HepG2 (cell line): ENCODE data around the gene CKS1B. TPM values are rescaled to one million over a fixed set of nuclear protein-coding genes. Genes with fewer than 3 reads are reported as not detected.
"Not testable (repeated sequence)": the region's sequence is repeated elsewhere in the genome, so short reads cannot be mapped to it uniquely, and the experiment has no call there.

ENCODE experiments used
- ATAC-seq: fragments of 200-7000 bp; cut with Tn5 transposase; 3 replicates; pipeline ENCODE4 v1.9.1; 2020; ENCODE audit warnings: mild to moderate bottlenecking, moderate library complexity
- BruUV-seq: library from RNA; stranded (reverse); fragments of 400-500 nt; replicated peaks from 2 replicates; lab custom pipeline; 2021; lab: Mats Ljungman, UMichigan
- CTCF ChIA-PET: fragments of 300-600 bp; formaldehyde crosslinking; extraction: SDS; loops from one replicate; lab custom pipeline; 2021; ENCODE audit warnings: low total read pairs, inconsistent platforms, low intra/inter-chr PET ratio; lab: Yijun Ruan, JAX
- POLR2A ChIA-PET: fragments of 350-600 bp; sonication (Branson Sonifier 250); formaldehyde crosslinking; loops from one replicate; lab custom pipeline; 2020; ENCODE audit warnings: antibody characterized with exemption, inconsistent platforms; lab: Yijun Ruan, JAX
- DNase-seq: peaks from one replicate; pipeline ENCODE4 v3.0.0-alpha.2; 2015; ENCODE audit warnings: low spot score
- FAIRE-seq: peaks from 3 replicates; lab custom pipeline; 2011; peaks lifted over from hg19 to GRCh38; lab: Jason Lieb, UNC
- H2AFZ ChIP-seq: one replicate; pipeline ENCODE4 v1.6.1; 2011; ENCODE audit warnings: low read length, inconsistent platforms
- H3K27ac ChIP-seq: fragments of 300-600 bp; 3 replicates; pipeline ENCODE4 v1.8.0; 2011; ENCODE audit warnings: mixed run types, mild to moderate bottlenecking, mixed read lengths, low read length, inconsistent platforms; ENCODE audit not compliant: insufficient read depth; ENCODE audit errors: extremely low read length
- H3K27me3 ChIP-seq, 2 experiments: fragments of 200-600 bp in 1 of 2; 2 replicates in 1 of 2; 3 replicates in 1 of 2; pipeline versions ENCODE4 v1.6.0 to v1.8.0; 2011; ENCODE audit warnings: low read length in 2 of 2, mild to moderate bottlenecking in 2 of 2, moderate library complexity in 2 of 2, inconsistent platforms in 1 of 2; ENCODE audit not compliant: insufficient read depth in 2 of 2, control insufficient read depth in 1 of 2
- H3K36me3 ChIP-seq, 2 experiments: fragments of 200-600 bp in 1 of 2; replicated peaks in 1 of 2; 2 replicates in 1 of 2; 3 replicates in 1 of 2; pipeline versions ENCODE4 v1.5.1 to v1.8.0; 2011; ENCODE audit warnings: low read length in 2 of 2, inconsistent platforms in 1 of 2; ENCODE audit not compliant: insufficient read depth in 2 of 2, control insufficient read depth in 1 of 2
- H3K4me1 ChIP-seq: 2 replicates; pipeline ENCODE4 v1.5.1; 2012; ENCODE audit warnings: low read length, inconsistent platforms; ENCODE audit not compliant: insufficient read depth
- H3K4me2 ChIP-seq: 2 replicates; pipeline ENCODE4 v1.6.0; 2011; ENCODE audit warnings: low read depth, low read length, inconsistent platforms
- H3K4me3 ChIP-seq, 3 experiments: fragments of 200-600 bp in 1 of 3; sonication (generic), shearing (Covaris generic) in 1 of 3; replicated peaks in 1 of 3; 2 replicates each; pipeline ENCODE4 v1.5.1; 2011 to 2016; ENCODE audit warnings: low read length in 3 of 3, inconsistent platforms in 2 of 3, low read depth in 2 of 3, mild to moderate bottlenecking in 2 of 3, control low read depth in 1 of 3, mixed read lengths in 1 of 3; ENCODE audit not compliant: insufficient read depth in 1 of 3
- H3K79me2 ChIP-seq: one replicate; pipeline ENCODE4 v1.6.1; 2011; ENCODE audit warnings: low read length, inconsistent platforms; ENCODE audit not compliant: insufficient read depth
- H3K9ac ChIP-seq: 2 replicates; pipeline ENCODE4 v1.6.0; 2011; ENCODE audit warnings: mild to moderate bottlenecking, low read depth, low read length, inconsistent platforms; ENCODE audit not compliant: insufficient read depth
- H3K9me3 ChIP-seq: 2 replicates; pipeline ENCODE4 v1.5.1; 2012; ENCODE audit warnings: mild to moderate bottlenecking, low read length
- H4K20me1 ChIP-seq: 2 replicates; pipeline ENCODE4 v1.6.0; 2011; ENCODE audit warnings: inconsistent platforms, mild to moderate bottlenecking, low read length, moderate library complexity; ENCODE audit not compliant: insufficient read depth
- CAMTA2 ChIP-seq: sonication (generic); formaldehyde crosslinking; IDR thresholded peaks from 2 replicates; pipeline ENCODE4 v1.4.0; 2020; ENCODE audit warnings: mild to moderate bottlenecking, missing genetic modification reagents, borderline replicate concordance
- CEBPB ChIP-seq: IDR thresholded peaks from 2 replicates; pipeline ENCODE4 v1.6.1; 2011; ENCODE audit warnings: low read depth, low read length, improper control_type of control experiment, borderline replicate concordance
- CEBPG ChIP-seq: IDR thresholded peaks from 2 replicates; pipeline ENCODE4 v1.6.1; 2016
- CHD4 ChIP-seq: fragments of 200-600 bp; sonication (generic); IDR thresholded peaks from 2 replicates; pipeline ENCODE4 v1.7.0; 2017; ENCODE audit warnings: mild to moderate bottlenecking, low read length, borderline replicate concordance
- HDAC1 ChIP-seq: sonication (generic); formaldehyde crosslinking; IDR thresholded peaks from 2 replicates; pipeline ENCODE4 v1.5.1; 2020; ENCODE audit warnings: mild to moderate bottlenecking, missing genetic modification reagents
- ZFX ChIP-seq: sonication (generic); formaldehyde crosslinking; IDR thresholded peaks from 2 replicates; pipeline ENCODE4 v1.4.0; 2020; ENCODE audit warnings: mild to moderate bottlenecking, low read depth, missing genetic modification reagents, moderate library complexity
- ZKSCAN8 ChIP-seq: IDR thresholded peaks from 2 replicates; pipeline ENCODE4 v1.6.1; 2016; ENCODE audit warnings: borderline replicate concordance, missing genetic modification reagents, missing compliant biosample characterization
- ZNF230 ChIP-seq: sonication (generic); formaldehyde crosslinking; IDR thresholded peaks from 2 replicates; pipeline ENCODE4 v1.4.0; 2020; ENCODE audit warnings: mild to moderate bottlenecking, missing genetic modification reagents
- ZNF317 ChIP-seq: sonication (generic); formaldehyde crosslinking; IDR thresholded peaks from 2 replicates; pipeline ENCODE4 v1.5.0; 2020; ENCODE audit warnings: mild to moderate bottlenecking, missing genetic modification reagents
- ZNF589 ChIP-seq: sonication (generic); formaldehyde crosslinking; conservative IDR thresholded peaks from 2 replicates; pipeline ENCODE4 v1.8.0; 2022; ENCODE audit warnings: mild to moderate bottlenecking, moderate library complexity, missing genetic modification reagents
- ZNF850 ChIP-seq: sonication (generic); formaldehyde crosslinking; conservative IDR thresholded peaks from 2 replicates; pipeline ENCODE4 v1.9.0; 2021; ENCODE audit warnings: mild to moderate bottlenecking, missing genetic modification reagents
- WGBS: methylation state at CpG from one replicate; pipeline ENCODE4 v1.1.6; 2017; ENCODE audit warnings: low lambda C conversion rate; 5-methylcytosine and 5-hydroxymethylcytosine counted together
- in situ Hi-C: cut with HindIII; loops from 2 replicates; pipeline ENCODE4 v1.10.0; 2017; ENCODE audit warnings: low pct_unique_long_range_greater_than_20kb; ENCODE audit not compliant: extremely low pct_ligation_motif_present
- intact Hi-C: fragments of 100-400 bp; cut with micrococcal nuclease; formaldehyde crosslinking; loops from one replicate; pipeline ENCODE4 v1.10.0; 2022; ENCODE audit not compliant: unreplicated experiment
- polyA plus RNA-seq, 8 experiments: library from polyadenylated mRNA; depleted of rRNA in 3 of 8; stranded (reverse) in 7 of 8; unstranded in 1 of 8; fragments of >200 nt; fragmentation: Illumina TruSeq in 4 of 8; extraction: Trizol in 4 of 8; gene quantifications; 2 replicates each; pipeline versions ENCODE4 v1.2.1 to v1.2.3, GENCODE V29; 2011 to 2016; ENCODE audit warnings: low read depth in 4 of 8, missing spikeins in 1 of 8, mixed read lengths in 1 of 8; ENCODE audit not compliant: insufficient read depth in 1 of 8
- total RNA-seq, 5 experiments: library from RNA; depleted of rRNA; stranded (reverse); fragments of >200 nt; fragmentation: Illumina TruSeq; extraction: Trizol; gene quantifications; 2 replicates each; pipeline ENCODE4 v1.2.3, GENCODE V29; 2016; ENCODE audit warnings: low read depth in 1 of 5
- TF ChIP-seq, protein P1 (sequence below): sonication (generic); formaldehyde crosslinking; IDR thresholded peaks from 2 replicates; pipeline ENCODE4 v1.8.1; 2023; ENCODE audit warnings: mild to moderate bottlenecking, missing genetic modification reagents, borderline replicate concordance
- TF ChIP-seq, protein P2 (sequence below): sonication (generic); formaldehyde crosslinking; IDR thresholded peaks from 2 replicates; pipeline ENCODE4 v1.4.0; 2020; ENCODE audit warnings: missing genetic modification reagents

The CKS1B gene
- total and polyA plus RNA-seq, 2 of the 13 experiments (the other 11 are each of a cell fraction or from before 2014, with no cell fraction given): 217 to 222 TPM

DNA sequence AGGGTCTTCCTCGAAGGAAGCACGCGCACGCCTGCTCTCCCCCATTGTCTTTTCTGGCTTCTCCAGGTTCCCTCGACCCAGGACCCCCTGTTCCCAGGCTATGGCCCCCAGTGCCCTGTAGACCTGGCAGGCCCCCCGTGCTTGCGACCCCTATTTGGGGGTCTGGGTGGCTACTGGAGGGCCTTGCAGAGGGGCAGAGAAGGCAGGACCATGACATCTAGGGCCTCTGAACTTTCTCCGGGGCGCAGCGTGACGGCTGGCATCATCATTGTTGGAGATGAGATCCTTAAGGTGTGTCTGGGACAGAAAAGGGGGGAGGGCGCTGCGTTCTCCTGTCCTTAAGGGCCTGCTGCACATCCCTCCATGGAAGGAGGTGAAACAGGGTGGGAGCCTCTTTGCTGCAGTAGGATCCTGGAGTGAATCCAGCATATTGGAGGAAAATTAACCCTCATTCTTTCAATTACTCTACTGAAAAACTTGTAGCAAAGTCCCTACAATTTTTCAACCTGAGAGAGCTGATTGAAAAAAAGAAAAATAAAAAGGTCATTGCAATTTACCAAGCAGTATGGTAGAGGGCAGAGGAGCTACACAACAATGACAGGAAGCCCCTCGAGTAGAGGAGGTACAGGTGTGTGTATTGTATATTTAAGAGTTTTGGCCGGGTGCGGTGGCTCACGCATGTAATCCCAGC is 9.4 kb downstream of the CKS1B start (continued):
- TF ChIP-seq, protein P1, sequence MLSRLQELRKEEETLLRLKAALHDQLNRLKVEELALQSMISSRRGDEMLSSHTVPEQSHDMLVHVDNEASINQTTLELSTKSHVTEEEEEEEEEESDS (CRISPR knock-in tag): no peak
- TF ChIP-seq ZNF589 (CRISPR knock-in tag): no peak
- TF ChIP-seq CAMTA2 (CRISPR knock-in tag): no peak
- TF ChIP-seq, all 625 proteins: peak for 3

DNA sequence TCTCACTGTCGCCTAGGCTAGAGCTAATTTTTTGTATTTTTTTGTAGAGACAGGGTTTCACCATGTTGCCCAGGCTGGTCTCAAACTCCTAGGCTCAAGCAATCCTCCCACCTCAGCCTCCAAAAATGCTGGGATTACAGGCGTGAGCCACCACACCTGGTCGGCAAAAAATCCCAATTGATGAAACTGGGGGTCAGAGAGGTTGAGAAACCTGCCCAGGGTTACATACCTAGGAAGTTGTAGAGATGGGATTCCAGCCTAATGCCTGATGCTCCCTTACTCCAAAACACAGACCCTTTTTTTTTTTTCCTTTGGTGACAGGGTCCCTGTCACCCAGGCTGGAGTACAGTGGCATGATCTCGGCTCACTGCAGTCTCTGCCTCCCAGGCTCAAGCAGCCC is 12.3 kb downstream of the CKS1B start:
- POLR2A ChIA-PET: interaction anchor here (1.7 to 2.1 kb wide), 2 partner anchors 14 to 16 kb away, joined by 6 to 7 read pairs; partner anchors contain the start of gene SHC1
- H3K27ac ChIP-seq, ATAC-seq, H2AFZ ChIP-seq, CTCF ChIA-PET, H3K4me2 ChIP-seq, H3K4me3 ChIP-seq, intact Hi-C loops, BruUV-seq, H3K27me3 ChIP-seq, H3K9me3 ChIP-seq, FAIRE-seq, H3K9ac ChIP-seq, H4K20me1 ChIP-seq, DNase-seq, in situ Hi-C loops: not testable (repeated sequence)
- peaks cover 5 to 18% of the 10 kb centered on the region in 2 experiments; a peak in 2 of 5 replicates for H3K36me3 ChIP-seq
- 98% methylated on average over 4 of the region's 4 CpGs for WGBS
- H3K79me2 ChIP-seq: peaks cover 18% of the 10 kb centered on the region
- H3K4me1 ChIP-seq: peaks cover 45% of the 10 kb centered on the region

DNA sequence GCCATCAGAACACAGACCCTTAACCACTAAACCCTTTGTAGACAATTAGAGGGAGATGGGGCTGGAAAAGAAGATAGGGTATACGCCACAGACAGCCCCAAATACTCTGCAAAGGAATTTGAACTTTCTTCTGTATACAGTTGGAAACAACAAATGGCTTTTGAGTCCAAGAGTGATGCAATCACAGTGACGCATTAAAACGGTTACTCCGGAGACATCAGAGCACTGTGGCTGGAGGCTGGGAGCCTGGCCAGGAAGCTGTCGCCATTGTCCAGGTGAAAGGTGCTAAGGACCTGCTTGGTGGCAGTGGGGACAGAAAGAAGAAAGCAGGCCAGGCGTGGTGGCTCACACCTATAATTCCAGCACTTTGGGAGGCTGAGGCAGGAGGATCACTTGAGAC is 12.8 kb downstream of the CKS1B start:
- Histone ChIP-seq H2AFZ (no peak overlapping the region), H3K4me1 (peaks cover 43% of the 10 kb centered on the region), H3K9ac (no peak overlapping the region), H3K79me2 (peaks cover 18% of the 10 kb centered on the region), H3K27ac (no peak overlapping the region), H3K36me3 (peaks cover 5 to 18% of the 10 kb centered on the region in 2 experiments; a peak in 2 of 5 replicates), H4K20me1 (no peaks in the 10 kb centered on the region), H3K9me3 (no peaks in the 10 kb centered on the region), H3K4me3 (no peak overlapping the region), H3K27me3 (no peaks in the 10 kb centered on the region), H3K4me2 (no peak overlapping the region)
- in situ Hi-C loops: no loop called here
- intact Hi-C loops: no loop called here
- WGBS: 64% methylated on average over 6 of the region's 6 CpGs
- BruUV-seq: no TSS peak
- DNase-seq (no peak), ATAC-seq (no peak), FAIRE-seq (no peak)
- POLR2A ChIA-PET: interaction anchor here (1.2 to 2.1 kb wide), 9 partner anchors 12 to 76 kb away, joined by 3 to 8 read pairs (median 5); partner anchors contain the start of genes EFNA4, PBXIP1 and SHC1
- CTCF ChIA-PET: interaction anchor here (2.1 kb wide), 1 partner anchor 30 kb away, joined by 13 read pairs; no protein-coding TSS in a partner anchor
- TF ChIP-seq CHD4: no peak
- TF ChIP-seq HDAC1 (CRISPR knock-in tag): no peak
- no peak for TF ChIP-seq ZNF230 (CRISPR knock-in tag)
- TF ChIP-seq ZNF850 (CRISPR knock-in tag): no peak
- TF ChIP-seq, protein P2, sequence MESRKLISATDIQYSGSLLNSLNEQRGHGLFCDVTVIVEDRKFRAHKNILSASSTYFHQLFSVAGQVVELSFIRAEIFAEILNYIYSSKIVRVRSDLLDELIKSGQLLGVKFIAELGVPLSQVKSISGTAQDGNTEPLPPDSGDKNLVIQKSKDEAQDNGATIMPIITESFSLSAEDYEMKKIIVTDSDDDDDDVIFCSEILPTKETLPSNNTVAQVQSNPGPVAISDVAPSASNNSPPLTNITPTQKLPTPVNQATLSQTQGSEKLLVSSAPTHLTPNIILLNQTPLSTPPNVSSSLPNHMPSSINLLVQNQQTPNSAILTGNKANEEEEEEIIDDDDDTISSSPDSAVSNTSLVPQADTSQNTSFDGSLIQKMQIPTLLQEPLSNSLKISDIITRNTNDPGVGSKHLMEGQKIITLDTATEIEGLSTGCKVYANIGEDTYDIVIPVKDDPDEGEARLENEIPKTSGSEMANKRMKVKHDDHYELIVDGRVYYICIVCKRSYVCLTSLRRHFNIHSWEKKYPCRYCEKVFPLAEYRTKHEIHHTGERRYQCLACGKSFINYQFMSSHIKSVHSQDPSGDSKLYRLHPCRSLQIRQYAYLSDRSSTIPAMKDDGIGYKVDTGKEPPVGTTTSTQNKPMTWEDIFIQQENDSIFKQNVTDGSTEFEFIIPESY (CRISPR knock-in tag): peak; percentile 33; the same call in 1 of the 2 replicates
- TF ChIP-seq CEBPG (CRISPR knock-in tag): peak; percentile 68
- TF ChIP-seq ZFX (CRISPR knock-in tag): no peak
- TF ChIP-seq CEBPB: peak; percentile 75
- no peak for TF ChIP-seq ZNF317 (CRISPR knock-in tag)
- peak; percentile 92; the same call in 1 of the 2 replicates for TF ChIP-seq ZKSCAN8
